C4-2B (cell line): ENCODE data around the gene AUH.

Experiments
- H3K27ac ChIP-seq: fragments of 450-650 bp; 2 replicates; pipeline ENCODE4 v1.5.1; 2017
- ZFX ChIP-seq: fragments of 450-650 bp; IDR thresholded peaks from 2 replicates; pipeline ENCODE4 v1.6.1; 2017
- TF ChIP-seq, protein P1 (sequence below): fragments of 450-650 bp; conservative IDR thresholded peaks from 2 replicates; pipeline ENCODE4 v1.5.1; 2017; ENCODE audit warnings: mild to moderate bottlenecking

Gene AUH

DNA sequence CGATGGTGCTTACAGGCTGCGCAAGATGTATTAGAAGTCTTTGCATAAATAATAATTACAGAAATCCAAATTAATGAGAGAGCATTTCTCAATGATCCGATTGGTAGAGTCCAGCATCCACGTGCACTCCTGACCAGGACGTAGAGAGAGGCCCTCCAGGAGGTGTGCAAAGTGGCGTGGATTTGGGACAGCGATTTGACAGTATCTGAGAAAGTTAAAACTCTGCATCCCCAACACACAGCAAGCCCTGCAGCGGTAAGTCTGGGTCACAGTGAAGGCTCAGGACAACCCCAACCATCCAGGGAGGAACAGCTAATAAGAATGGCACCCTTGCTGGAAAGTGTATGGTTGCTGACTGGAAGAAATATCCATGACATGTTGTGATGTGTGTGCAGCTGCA lies 180.2 kb downstream of the AUH start:
- no peak overlapping the region for H3K27ac ChIP-seq
- TF ChIP-seq, protein P1, sequence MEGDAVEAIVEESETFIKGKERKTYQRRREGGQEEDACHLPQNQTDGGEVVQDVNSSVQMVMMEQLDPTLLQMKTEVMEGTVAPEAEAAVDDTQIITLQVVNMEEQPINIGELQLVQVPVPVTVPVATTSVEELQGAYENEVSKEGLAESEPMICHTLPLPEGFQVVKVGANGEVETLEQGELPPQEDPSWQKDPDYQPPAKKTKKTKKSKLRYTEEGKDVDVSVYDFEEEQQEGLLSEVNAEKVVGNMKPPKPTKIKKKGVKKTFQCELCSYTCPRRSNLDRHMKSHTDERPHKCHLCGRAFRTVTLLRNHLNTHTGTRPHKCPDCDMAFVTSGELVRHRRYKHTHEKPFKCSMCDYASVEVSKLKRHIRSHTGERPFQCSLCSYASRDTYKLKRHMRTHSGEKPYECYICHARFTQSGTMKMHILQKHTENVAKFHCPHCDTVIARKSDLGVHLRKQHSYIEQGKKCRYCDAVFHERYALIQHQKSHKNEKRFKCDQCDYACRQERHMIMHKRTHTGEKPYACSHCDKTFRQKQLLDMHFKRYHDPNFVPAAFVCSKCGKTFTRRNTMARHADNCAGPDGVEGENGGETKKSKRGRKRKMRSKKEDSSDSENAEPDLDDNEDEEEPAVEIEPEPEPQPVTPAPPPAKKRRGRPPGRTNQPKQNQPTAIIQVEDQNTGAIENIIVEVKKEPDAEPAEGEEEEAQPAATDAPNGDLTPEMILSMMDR: no peak
- no peak for TF ChIP-seq ZFX

DNA sequence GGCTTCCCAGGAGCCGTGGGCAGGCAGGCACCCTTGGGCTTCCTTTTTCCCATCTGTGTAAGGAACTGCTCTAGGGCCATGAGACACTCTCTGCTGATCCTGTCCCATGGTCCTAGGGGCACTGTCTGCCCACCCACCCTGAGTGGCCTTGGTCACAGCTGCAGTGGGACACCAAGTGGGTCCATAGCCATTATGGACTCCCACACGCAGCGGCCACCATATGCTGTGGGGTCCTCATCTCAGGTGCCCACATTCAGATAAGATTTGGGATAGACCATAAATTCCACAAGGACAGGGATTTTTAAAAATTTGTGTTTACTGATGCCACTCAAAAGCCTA lies 180.8 kb downstream of the AUH start:
- TF ChIP-seq, protein P1: no peak
- no peak for TF ChIP-seq ZFX
- H3K27ac ChIP-seq: no peak overlapping the region

DNA sequence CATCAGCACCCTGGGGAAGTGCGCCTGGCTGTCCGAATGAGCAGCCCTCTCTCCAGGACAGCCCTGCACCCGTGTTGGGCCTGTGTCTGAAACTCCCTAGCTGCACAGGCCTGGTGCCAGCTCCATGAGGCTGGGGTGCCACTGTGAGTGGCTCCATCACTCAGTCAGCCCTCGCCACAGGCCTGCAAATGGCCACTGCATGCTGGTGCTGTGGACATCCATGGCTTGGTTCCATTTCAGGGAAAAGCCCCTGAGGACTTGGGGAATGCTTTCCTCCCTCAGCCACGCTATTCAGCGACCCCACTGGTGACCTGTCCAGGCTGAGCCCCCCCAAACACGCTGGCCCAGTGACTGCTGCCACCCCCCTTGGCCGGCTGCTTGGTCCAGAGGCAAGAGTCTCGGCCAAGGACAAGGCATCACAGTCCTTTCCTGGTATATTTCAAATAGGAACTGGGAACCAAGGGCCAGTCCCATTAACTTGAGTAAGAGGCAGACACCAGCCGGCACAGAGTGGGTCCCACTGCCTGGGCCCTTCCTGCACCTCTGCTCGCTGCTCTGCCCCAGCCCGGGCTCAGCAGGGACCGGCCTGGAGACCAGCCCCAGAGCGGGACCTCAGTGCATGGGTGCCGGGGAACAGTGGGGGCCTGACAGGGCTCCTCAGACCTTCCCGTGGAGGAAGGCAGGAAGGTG lies 181.3 kb downstream of the AUH start:
- no peak for TF ChIP-seq ZFX
- TF ChIP-seq, protein P1: no peak
- no peak overlapping the region for H3K27ac ChIP-seq

DNA sequence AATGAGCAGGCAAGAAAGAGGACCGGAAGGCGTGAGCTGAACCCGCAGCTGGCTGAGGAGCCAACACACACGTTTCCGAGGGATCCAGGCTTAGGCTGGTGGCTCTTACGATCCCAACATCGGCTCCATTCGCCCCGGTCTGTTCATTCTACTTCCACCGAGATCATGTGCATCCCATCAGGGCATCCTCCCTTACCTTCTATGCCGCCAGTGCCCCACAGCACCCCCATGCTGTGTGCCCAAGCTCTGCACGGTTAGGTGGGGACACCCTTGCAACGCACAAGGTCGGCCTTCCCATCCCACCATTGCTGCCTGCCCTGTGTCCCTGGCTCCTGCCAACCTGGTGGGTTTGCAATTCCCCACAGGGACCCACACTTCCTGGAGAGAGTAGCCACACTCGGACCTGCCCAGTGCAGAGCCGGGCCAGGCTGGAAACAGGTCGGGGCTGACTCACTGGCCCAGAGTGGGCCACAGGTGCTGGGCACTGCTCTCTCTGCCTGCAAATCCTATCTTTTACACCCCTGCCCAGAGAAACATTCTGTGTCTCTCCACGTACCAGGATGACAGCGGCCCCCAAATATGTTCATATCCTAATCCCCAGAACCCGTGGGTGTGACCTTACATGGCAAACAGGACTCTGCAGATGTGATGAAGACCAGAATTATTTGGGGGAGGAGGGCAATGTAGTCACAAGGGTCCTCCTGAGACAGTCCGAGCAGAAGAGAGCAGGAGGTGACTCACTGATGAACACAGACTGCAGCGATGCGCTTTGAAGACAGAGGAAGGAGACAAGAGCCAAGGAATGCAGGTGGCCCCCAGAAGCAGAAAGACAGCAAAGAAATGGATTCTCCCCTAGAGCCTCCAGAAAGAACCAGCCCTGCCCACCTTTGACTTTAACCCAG lies 182.2 kb downstream of the AUH start:
- H3K27ac ChIP-seq: no peak overlapping the region

DNA sequence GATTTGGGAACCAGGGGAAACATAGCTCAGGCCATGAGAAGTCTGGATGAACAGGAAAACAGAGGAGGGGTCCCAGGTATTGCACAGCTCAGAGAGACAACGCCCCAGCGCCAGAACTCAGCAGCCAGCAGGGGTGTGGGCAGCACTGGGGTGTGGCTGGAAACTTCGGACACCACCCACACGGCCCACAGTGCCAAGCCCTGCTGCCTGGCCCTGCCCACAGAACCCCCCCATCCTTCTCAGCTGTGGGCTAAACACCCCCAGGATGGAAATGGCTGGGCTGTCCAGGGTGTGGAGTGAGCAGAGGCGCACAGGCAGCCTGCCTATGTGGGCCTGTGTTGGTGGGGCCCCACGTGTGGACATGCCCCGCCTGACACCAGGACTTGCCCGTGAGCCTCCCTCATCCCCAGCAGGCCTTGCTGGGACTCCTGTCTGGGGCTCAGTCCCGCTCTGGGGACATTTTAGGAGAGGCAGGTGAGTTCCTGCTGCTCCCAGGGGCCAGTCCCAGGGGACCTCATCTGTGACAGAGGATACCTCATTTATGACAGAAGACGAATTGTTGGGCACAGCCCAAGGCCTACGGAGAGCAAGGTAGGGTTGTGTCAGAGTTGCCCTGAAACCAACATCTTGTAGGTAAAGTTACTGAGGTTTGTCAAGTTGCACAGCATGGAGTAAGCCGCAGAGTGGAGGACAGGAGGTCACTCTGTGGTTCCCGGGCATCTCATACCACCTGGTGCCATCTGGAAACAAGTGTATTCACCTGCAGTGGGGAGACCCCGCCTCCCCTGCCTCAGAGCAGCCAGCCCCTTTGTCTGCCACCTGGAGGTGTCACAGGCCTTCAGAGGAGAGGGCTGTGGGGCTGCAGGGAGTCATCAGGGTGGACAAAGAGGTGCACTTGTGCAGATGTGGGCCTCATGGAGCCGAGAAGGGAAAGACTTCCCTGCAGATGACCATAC lies 183.2 kb downstream of the AUH start:
- TF ChIP-seq ZFX: no peak
- TF ChIP-seq, protein P1: no peak
- H3K27ac ChIP-seq: no peak overlapping the region

More for the DNA sequence above, 182.2 kb downstream of the AUH start:
- TF ChIP-seq ZFX: no peak
- TF ChIP-seq, protein P1: no peak

DNA sequence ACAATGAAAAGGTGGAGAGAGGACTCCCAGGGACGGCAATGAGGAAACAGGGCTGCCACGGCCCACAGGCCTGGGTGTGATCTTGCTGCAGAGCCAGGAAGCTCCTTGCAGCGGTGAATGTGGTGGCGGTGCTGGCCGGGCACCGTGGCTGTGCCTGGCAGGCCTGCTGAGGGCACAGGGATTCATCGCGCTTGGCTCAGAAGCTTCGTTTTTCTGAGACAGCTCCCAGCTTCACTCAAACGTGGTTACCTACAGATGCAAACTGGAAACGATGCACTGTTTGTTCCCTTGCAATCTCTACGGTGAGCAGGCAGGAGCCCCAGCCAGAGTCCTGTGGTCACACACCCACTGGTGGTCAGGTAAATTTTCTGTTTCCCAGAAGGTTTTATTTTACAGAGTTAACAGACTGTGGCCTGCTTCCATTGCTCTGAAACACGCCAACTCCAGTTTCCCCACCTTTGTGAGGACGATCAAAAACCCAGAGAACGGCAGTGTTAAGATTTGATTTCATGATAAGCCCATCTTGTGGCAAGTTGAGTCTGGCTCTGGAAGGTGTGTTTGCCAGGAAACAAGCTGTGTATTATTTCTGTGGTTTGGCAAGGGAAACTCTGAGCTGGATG lies 183.9 kb downstream of the AUH start:
- no peak overlapping the region for H3K27ac ChIP-seq
- TF ChIP-seq ZFX: no peak
- TF ChIP-seq, protein P1: no peak
